Measurements from ENCODE around the gene SMCO4.
"Not testable (repeated sequence)": the region's sequence is repeated elsewhere in the genome, so short reads cannot be mapped to it uniquely, and the experiment has no call there.

SMCO4 gene

DNA sequence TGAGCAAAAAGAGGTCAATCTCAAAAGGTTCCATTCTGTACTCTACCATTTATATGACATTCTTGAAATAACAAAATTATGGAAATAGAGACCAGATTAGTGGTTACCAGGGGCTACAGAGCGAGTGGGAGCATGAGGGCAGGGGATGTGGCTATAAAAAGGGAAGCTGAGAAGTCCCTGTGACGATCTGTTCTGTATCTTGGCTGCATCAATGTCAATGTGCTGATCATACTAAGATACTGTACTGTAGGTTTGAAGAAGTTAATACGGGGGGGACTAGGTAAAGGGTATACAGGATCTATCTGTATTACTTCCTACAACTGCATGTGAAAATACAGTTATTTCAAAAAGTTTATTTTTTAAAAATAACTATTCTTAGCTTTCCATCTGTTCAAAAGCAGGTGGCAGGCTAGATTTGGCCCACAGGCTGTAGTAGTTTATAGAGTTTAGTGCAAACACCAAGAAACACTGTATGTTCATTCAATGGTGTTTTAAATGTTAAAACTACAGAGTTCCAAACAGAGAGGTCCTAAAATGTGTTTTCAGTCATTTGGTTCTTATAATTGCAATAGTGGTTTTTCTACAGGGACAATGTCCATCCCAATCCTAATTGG, 78.2 kb downstream of the SMCO4 start:
- DNase-seq = no peak

DNA sequence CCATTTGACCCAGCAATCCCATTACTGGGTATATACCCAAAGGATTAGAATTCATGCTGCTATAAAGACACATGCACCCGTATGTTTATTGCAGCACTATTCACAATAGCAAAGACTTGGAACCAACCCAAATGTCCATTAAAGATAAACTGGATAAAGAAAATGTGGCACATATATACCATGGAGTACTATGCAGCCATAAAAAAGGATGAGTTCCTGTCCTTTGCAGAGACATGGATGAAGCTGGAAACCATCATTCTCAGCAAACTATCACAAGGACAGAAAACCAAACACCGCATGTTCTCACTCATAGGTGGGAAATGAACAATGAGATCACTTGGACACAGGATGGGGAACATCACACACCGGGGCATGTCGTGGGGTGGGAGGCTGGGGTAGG, 79.5 kb downstream of the SMCO4 start:
- not testable (repeated sequence) for DNase-seq

DNA sequence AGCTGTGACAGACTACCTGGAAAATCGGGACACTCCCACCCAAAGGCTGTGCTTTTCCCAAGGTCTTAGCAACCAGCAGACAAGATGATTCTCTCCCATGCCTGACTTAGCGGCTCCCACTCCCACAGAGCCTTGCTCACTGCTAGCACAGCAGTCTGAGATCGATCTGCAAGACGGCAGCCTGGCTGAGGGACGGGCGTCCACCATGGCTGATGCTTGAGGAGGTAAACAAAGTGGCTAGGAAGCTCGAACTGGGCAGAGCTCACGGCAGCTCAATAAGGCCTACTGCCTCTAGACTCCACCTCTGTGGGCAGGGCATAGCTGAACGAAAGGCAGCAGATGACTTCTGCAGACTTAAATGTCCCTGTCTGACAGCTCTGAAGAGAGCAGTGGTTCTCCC, 84.9 kb downstream of the SMCO4 start:
- DNase-seq = no peak

DNA sequence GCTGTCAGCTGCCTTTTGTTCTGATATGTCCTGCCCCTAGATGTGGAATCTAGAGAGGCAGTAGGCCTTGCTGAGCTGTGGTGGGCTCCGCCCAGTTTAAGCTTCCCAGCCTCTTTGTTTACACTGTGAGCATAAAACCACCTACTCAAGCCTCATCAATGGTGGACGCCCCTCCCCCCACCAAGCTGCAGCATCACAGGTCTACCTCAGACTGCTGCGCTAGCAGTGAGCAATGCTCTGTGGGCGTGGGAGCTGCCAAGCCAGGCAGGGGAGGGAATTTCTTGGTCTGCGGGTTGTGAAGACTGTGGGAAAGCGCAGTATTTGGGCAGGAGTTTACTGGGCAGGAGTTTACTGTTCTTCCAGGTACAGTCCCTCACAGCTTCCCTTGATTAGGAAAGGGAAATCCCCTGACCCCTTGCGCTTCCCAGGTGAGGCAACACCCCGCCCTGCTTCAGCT, 98.5 kb downstream of the SMCO4 start:
- DNase-seq = no peak

DNA sequence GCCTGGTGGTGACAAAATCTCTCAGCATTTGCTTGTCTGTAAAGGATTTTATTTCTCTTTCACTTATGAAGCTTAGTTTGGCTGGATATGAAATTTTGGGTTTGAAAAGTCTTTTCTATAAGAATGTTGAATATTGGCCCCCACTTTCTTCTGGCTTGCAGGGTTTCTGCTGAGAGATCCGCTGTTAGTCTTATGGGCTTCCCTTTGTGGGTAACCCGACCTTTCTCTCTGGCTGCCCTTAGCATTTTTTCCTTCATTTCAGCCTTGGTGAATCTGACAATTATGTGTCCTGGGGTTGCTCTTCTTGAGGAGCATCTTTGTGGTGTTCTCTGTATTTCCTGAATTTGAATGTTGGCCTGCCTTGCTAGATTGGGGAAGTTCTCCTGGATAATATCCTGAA, 100.0 kb downstream of the SMCO4 start:
- DNase-seq = not testable (repeated sequence)

DNA sequence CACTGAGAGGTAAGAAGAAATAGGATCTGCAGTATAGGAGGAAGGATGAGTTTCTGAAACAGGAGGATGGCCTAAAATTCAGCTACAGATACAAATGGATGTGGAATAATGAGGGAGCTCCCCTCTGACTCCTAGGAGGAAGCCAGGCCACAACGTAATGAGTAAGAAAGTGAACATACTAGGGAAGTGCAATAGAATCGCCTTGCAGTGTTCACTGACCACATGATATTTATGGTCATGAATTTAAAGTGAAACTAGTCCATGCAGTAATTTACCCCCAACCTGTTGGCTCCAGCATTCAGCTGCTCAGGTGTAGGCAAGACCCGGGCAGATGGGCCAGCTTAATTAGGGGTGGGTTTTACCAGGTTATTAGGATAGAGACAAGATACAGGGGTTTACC, 110.9 kb downstream of the SMCO4 start:
- no peak for DNase-seq
